ENCODE measurements around the gene PDE4B. TPM values are rescaled to one million over a fixed set of nuclear protein-coding genes. Genes with fewer than 3 reads are reported as not detected.

The PDE4B gene
- total and polyA plus RNA-seq, 7 donors, result 4.1 to 191 (median 16.3) TPM

- intact Hi-C loops (cut with DNase I), result no loop called here
These were observed 601.0 kb downstream of the PDE4B start for GRCh38 chr1:66393586-66394287.

GRCh38 chr1:66394603-66395002, 601.9 kb downstream of the PDE4B start:
- H3K4me3 ChIP-seq, result no peak overlapping the region
- H3K36me3 ChIP-seq (ENCODE audit: insufficient read depth in 1 of 2, low read depth in 1 of 2), result no peaks in the 10 kb centered on the region
- no peaks in the 10 kb centered on the region for H3K9me3 ChIP-seq
- no peak for TF ChIP-seq CTCF (IDR thresholded peaks at IDR 0.05)
- no peak for ATAC-seq
- WGBS, 3 donors, result 93 to 98% (median 96%) methylated on average over 5 of the region's 5 CpGs
- intact Hi-C loops (cut with DNase I), result no loop called here
- no peaks in the 10 kb centered on the region for H3K27me3 ChIP-seq (ENCODE audit: insufficient read depth in 3 of 3, low read length in 2 of 3)
- H3K4me1 ChIP-seq, result no peaks in the 10 kb centered on the region
- H3K27ac ChIP-seq, result no peak overlapping the region
- DNase-seq, result peak in 1 of 2 donors; percentile 38

More at GRCh38 chr1:66393586-66394287, 601.0 kb downstream of the PDE4B start:
- Histone ChIP-seq H3K36me3 (ENCODE audit: insufficient read depth in 1 of 2, low read depth in 1 of 2) (no peaks in the 10 kb centered on the region), H3K4me3 (no peak overlapping the region), H3K27me3 (ENCODE audit: insufficient read depth in 3 of 3, low read length in 2 of 3) (no peaks in the 10 kb centered on the region), H3K9me3 (no peaks in the 10 kb centered on the region), H3K4me1 (no peaks in the 10 kb centered on the region), H3K27ac (no peak overlapping the region)
- no peak for TF ChIP-seq CTCF (IDR thresholded peaks at IDR 0.05)
- WGBS, 3 donors, result 86 to 92% (median 89%) methylated on average over 7 of the region's 7 CpGs
- ATAC-seq (no peak), DNase-seq (peak in 1 of 2 donors; percentile 39)

- intact Hi-C loops (cut with DNase I), result no loop called here
These were observed 602.7 kb downstream of the PDE4B start for GRCh38 chr1:66395202-66396061.

GRCh38 chr1:66396212-66396890, 603.7 kb downstream of the PDE4B start:
- no peaks in the 10 kb centered on the region for H3K36me3 ChIP-seq (ENCODE audit: insufficient read depth in 1 of 2, low read depth in 1 of 2)
- H3K27ac ChIP-seq, result no peak overlapping the region
- 71 to 80% (median 74%) methylated on average over 7 of the region's 7 CpGs for WGBS, 3 donors
- no peaks in the 10 kb centered on the region for H3K9me3 ChIP-seq
- no peak for TF ChIP-seq CTCF (IDR thresholded peaks at IDR 0.05)
- intact Hi-C loops (cut with DNase I), result no loop called here
- no peaks in the 10 kb centered on the region for H3K27me3 ChIP-seq (ENCODE audit: insufficient read depth in 3 of 3, low read length in 2 of 3)
- DNase-seq, result no peak
- H3K4me3 ChIP-seq, result no peak overlapping the region
- peak in 3 of 4 donors; percentile 52 to 66 (median 53) for ATAC-seq
- H3K4me1 ChIP-seq, result no peaks in the 10 kb centered on the region

More at GRCh38 chr1:66395202-66396061, 602.7 kb downstream of the PDE4B start:
- Histone ChIP-seq H3K27me3 (ENCODE audit: insufficient read depth in 3 of 3, low read length in 2 of 3) (no peaks in the 10 kb centered on the region), H3K4me3 (no peak overlapping the region), H3K9me3 (no peaks in the 10 kb centered on the region), H3K36me3 (ENCODE audit: insufficient read depth in 1 of 2, low read depth in 1 of 2) (no peaks in the 10 kb centered on the region), H3K4me1 (no peaks in the 10 kb centered on the region), H3K27ac (no peak overlapping the region)
- ATAC-seq, result peak in 3 of 4 donors; percentile 49 to 73 (median 57)
- 46 to 59% (median 54%) methylated on average over 9 of the region's 9 CpGs for WGBS, 3 donors
- TF ChIP-seq CTCF (IDR thresholded peaks at IDR 0.05), result no peak
- no peak for DNase-seq

Data from psoas muscle (tissue), 8 donors.